Transverse colon (tissue), 4 donors: Measurements from ENCODE around the gene GGN. TPM values are rescaled to one million over a fixed set of nuclear protein-coding genes. Genes with fewer than 3 reads are reported as not detected.
A peak's percentile ranks its signal among the peaks of the same experiment; 100 is the strongest.

Experiments
- DNase-seq: peaks from one replicate; pipeline ENCODE4 v3.0.0-alpha.2; 2019
- H3K27ac ChIP-seq, 4 donors: fragments of 200-600 bp; sonication (generic); 2 replicates each; pipeline ENCODE4 v1.5.1; 2016 to 2018; ENCODE audit warnings: inconsistent platforms in 4 of 4
- H3K27me3 ChIP-seq: fragments of 200-600 bp; sonication (generic); 2 replicates; pipeline ENCODE4 v1.5.1; 2017; ENCODE audit warnings: inconsistent platforms
- H3K36me3 ChIP-seq, 4 donors: fragments of 200-600 bp; sonication (generic); 2 replicates each; pipeline ENCODE4 v1.5.1; 2017 to 2019; ENCODE audit warnings: inconsistent platforms in 4 of 4
- H3K4me1 ChIP-seq, 4 donors: fragments of 200-600 bp; sonication (generic); 2 replicates each; pipeline ENCODE4 v1.5.1; 2017 to 2020; ENCODE audit warnings: inconsistent platforms in 4 of 4
- H3K4me3 ChIP-seq, 4 donors: fragments of 200-600 bp; sonication (generic); 1 replicate in 1 of 4; 2 replicates in 3 of 4; pipeline versions ENCODE4 v1.5.1 to v1.6.1; 2017 to 2019; ENCODE audit warnings: inconsistent platforms in 4 of 4
- H3K9me3 ChIP-seq, 2 donors: fragments of 200-600 bp; sonication (generic); 2 replicates each; pipeline ENCODE4 v1.5.1; 2017 to 2019; ENCODE audit warnings: inconsistent platforms in 2 of 2
- CTCF ChIP-seq, 5 experiments: fragments of 200-600 bp in 3 of 5; fragments of 450-650 bp in 2 of 5; sonication (generic) in 3 of 5; IDR thresholded peaks; 1 replicate in 2 of 5; 2 replicates in 3 of 5; pipeline ENCODE4 v1.5.1; 2016 to 2017; ENCODE audit warnings: antibody characterized with exemption in 5 of 5, inconsistent platforms in 3 of 5, mild to moderate bottlenecking in 2 of 5, moderate library complexity in 1 of 5
- EP300 ChIP-seq: sonication (generic); formaldehyde crosslinking; IDR thresholded peaks from one replicate; pipeline ENCODE4 v1.6.1; 2017; ENCODE audit warnings: antibody characterized with exemption, low read depth
- POLR2A ChIP-seq: fragments of 450-650 bp; IDR thresholded peaks from one replicate; pipeline ENCODE4 v1.6.1; 2016; ENCODE audit warnings: antibody characterized with exemption, mild to moderate bottlenecking, moderate library complexity
- POLR2AphosphoS5 ChIP-seq, 3 donors: sonication (generic); formaldehyde crosslinking; IDR thresholded peaks; one replicate each; pipeline ENCODE4 v1.6.1; 2016; ENCODE audit warnings: antibody characterized with exemption in 3 of 3
- WGBS, 2 donors: methylation state at CpG; one replicate each; pipeline ENCODE4 v1.1.5; 2018; ENCODE audit warnings: low coverage in 1 of 2; 5-methylcytosine and 5-hydroxymethylcytosine counted together
- in situ Hi-C, 4 donors: fragments of 200-750 bp; cut with MboI; loops; one replicate each; pipeline versions ENCODE4 v1.15.0 to v1.15.1; 2017; ENCODE audit warnings: low sequenced_read_pairs in 3 of 4, low pct_ligation_motif_present in 1 of 4, low pct_unique_long_range_greater_than_20kb in 1 of 4
- intact Hi-C: fragments of 100-400 bp; cut with DNase I; formaldehyde crosslinking; loops from one replicate; pipeline ENCODE4 v1.15.1; 2023; ENCODE audit warnings: low total_unique reads
- total RNA-seq, 4 donors: library from RNA; depleted of rRNA; stranded (reverse); fragments of >200 nt; gene quantifications; one replicate each; pipeline ENCODE4 v1.1.0, GENCODE V29; 2016

The GGN gene
- total RNA-seq, 4 donors from 2014 or later: not detected

GRCh38 chr19:38404858-38405257 lies 17.0 kb upstream of the GGN start:
- H3K4me3 ChIP-seq: no peak overlapping the region
- DNase-seq: no peak
- H3K27ac ChIP-seq: peak overlapping the region in 2 of 4 donors; percentile 84 to 95
- peaks cover 0 to 11% (median 4%) of the 10 kb centered on the region in 4 donors for H3K36me3 ChIP-seq
- TF ChIP-seq POLR2AphosphoS5 (IDR thresholded peaks at IDR 0.05): no peak
- no peak for TF ChIP-seq EP300
- no peak for TF ChIP-seq POLR2A
- no peak for TF ChIP-seq CTCF (IDR thresholded peaks at IDR 0.05)
- in situ Hi-C loops (loop anchor here in 3 of 4 donors (10.0 to 25.0 kb wide), 4 partner anchors 207 to 557 kb away; partner anchors contain the start of genes MRPS12 (in 2 of the 3), SARS2 (in 2 of the 3), EIF3K (in 1 of the 3) and MAP4K1 (in 1 of the 3)), intact Hi-C loops (loop anchor here (10.0 kb wide), 1 partner anchor 230 kb away; no protein-coding TSS in a partner anchor)
- WGBS, 2 donors: 98% methylated on average over 6 of the region's 6 CpGs; no CpG with 5 or more reads in 1 of the 2 donors
- H3K9me3 ChIP-seq: no peaks in the 10 kb centered on the region
- H3K27me3 ChIP-seq: peaks cover 18% of the 10 kb centered on the region
- peaks cover 0 to 20% (median 7%) of the 10 kb centered on the region in 4 donors for H3K4me1 ChIP-seq

- peak; percentile 98 for DNase-seq
- peak; percentile 53 to 70 (median 66) for TF ChIP-seq POLR2AphosphoS5 (IDR thresholded peaks at IDR 0.05)
- peak; percentile 91 to 100 (median 96) for TF ChIP-seq CTCF (IDR thresholded peaks at IDR 0.05)
- TF ChIP-seq EP300: no peak
- peak; percentile 63 for TF ChIP-seq POLR2A
- WGBS, 2 donors: 3% methylated on average over 52 of the region's 82 CpGs; no CpG with 5 or more reads in 1 of the 2 donors
- Histone ChIP-seq H3K9me3 (no peaks in the 10 kb centered on the region), H3K4me1 (peaks cover 0 to 20% (median 7%) of the 10 kb centered on the region in 4 donors), H3K27ac (peak within 1 kb of the TSS; percentile 84 to 95 (median 90)), H3K4me3 (peak within 1 kb of the TSS; percentile 49 to 95 (median 90)), H3K36me3 (peaks cover 0 to 11% (median 4%) of the 10 kb centered on the region in 4 donors), H3K27me3 (peaks cover 36% of the 10 kb centered on the region)
- in situ Hi-C loops: loop anchor here in 3 of 4 donors (10.0 to 25.0 kb wide), 4 partner anchors 209 to 559 kb away; partner anchors contain the start of genes MRPS12 (in 2 of the 3), SARS2 (in 2 of the 3), EIF3K (in 1 of the 3) and MAP4K1 (in 1 of the 3)
- intact Hi-C loops: loop anchor here (10.0 kb wide), 1 partner anchor 232 kb away; no protein-coding TSS in a partner anchor
Measured at GRCh38 chr19:38402967-38403674, 15.3 kb upstream of the GGN start, which contains the start of gene FAM98C. TSS of gene FAM98C (plus strand) at chr19:38403093. CDS start at chr19:38403154, 61 bp downstream.

- TF ChIP-seq POLR2AphosphoS5 (IDR thresholded peaks at IDR 0.05) (no peak), EP300 (no peak), CTCF (IDR thresholded peaks at IDR 0.05) (no peak), POLR2A (no peak)
- DNase-seq: no peak
- Histone ChIP-seq H3K27me3 (peaks cover 41% of the 10 kb centered on the region), H3K4me1 (peaks cover 0 to 20% (median 7%) of the 10 kb centered on the region in 4 donors), H3K9me3 (no peaks in the 10 kb centered on the region), H3K4me3 (peak overlapping the region in 3 of 4 donors; percentile 22 to 95 (median 86)), H3K27ac (peak overlapping the region; percentile 18 to 90 (median 63)), H3K36me3 (peaks cover 0 to 11% (median 4%) of the 10 kb centered on the region in 4 donors)
- in situ Hi-C loops (loop anchor here in 3 of 4 donors (10.0 to 25.0 kb wide), 4 partner anchors 210 to 560 kb away; partner anchors contain the start of genes MRPS12 (in 2 of the 3), SARS2 (in 2 of the 3), EIF3K (in 1 of the 3) and MAP4K1 (in 1 of the 3)), intact Hi-C loops (loop anchor here (10.0 kb wide), 1 partner anchor 232 kb away; no protein-coding TSS in a partner anchor)
- WGBS, 2 donors: 4% methylated on average over 18 of the region's 18 CpGs; no CpG with 5 or more reads in 1 of the 2 donors
Measured at GRCh38 chr19:38402623-38402966, 14.8 kb upstream of the GGN start.

- Histone ChIP-seq H3K4me1 (peaks cover 0 to 20% (median 7%) of the 10 kb centered on the region in 4 donors), H3K27me3 (peaks cover 55% of the 10 kb centered on the region), H3K36me3 (peaks cover 0 to 1% (median 0%) of the 10 kb centered on the region in 4 donors), H3K27ac (no peak overlapping the region), H3K9me3 (no peaks in the 10 kb centered on the region), H3K4me3 (no peak overlapping the region)
- in situ Hi-C loops: loop anchor here in 3 of 4 donors (10.0 to 25.0 kb wide), 4 partner anchors 211 to 561 kb away; partner anchors contain the start of genes MRPS12 (in 2 of the 3), SARS2 (in 2 of the 3), EIF3K (in 1 of the 3) and MAP4K1 (in 1 of the 3)
- 61 to 75% methylated on average over 2 to 3 of the region's 3 CpGs for WGBS, 2 donors
- no peak for DNase-seq
- TF ChIP-seq POLR2AphosphoS5 (IDR thresholded peaks at IDR 0.05) (no peak), POLR2A (no peak), CTCF (IDR thresholded peaks at IDR 0.05) (no peak), EP300 (no peak)
- intact Hi-C loops: loop anchor here (10.0 kb wide), 1 partner anchor 234 kb away; no protein-coding TSS in a partner anchor
Measured at GRCh38 chr19:38401148-38401547, 13.3 kb upstream of the GGN start.
